ENCODE measurements around the gene PPP1R3E. TPM values are rescaled to one million over a fixed set of nuclear protein-coding genes. Genes with fewer than 3 reads are reported as not detected.
A peak's percentile ranks its signal among the peaks of the same experiment; 100 is the strongest.
"Not testable (repeated sequence)": the region's sequence is repeated elsewhere in the genome, so short reads cannot be mapped to it uniquely, and the experiment has no call there.

Gene PPP1R3E
- total RNA-seq, 1 donor from 2014 or later, result 6.2 TPM

GRCh38 chr14:23300687-23301223, 1.9 kb downstream of the PPP1R3E start:
- no peak for DNase-seq (ENCODE audit: low spot score)
- intact Hi-C loops (cut with DNase I), result loop anchor here (2.0 to 10.0 kb wide), 3 partner anchors 14 to 257 kb away; partner anchors contain the start of genes ACIN1, C14orf119, HOMEZ and THTPA

- intact Hi-C loops (cut with DNase I), result loop anchor here (2.0 to 10.0 kb wide), 3 partner anchors 13 to 257 kb away; partner anchors contain the start of genes ACIN1, C14orf119, HOMEZ and THTPA
- no peak for DNase-seq (ENCODE audit: low spot score)
Observed at GRCh38 chr14:23299986-23300686, 2.5 kb downstream of the PPP1R3E start.

GRCh38 chr14:23299211-23299957, 3.3 kb downstream of the PPP1R3E start:
- intact Hi-C loops (cut with DNase I), result no loop called here
- no peak for DNase-seq (ENCODE audit: low spot score)

- intact Hi-C loops (cut with DNase I), result no loop called here
- no peak for DNase-seq (ENCODE audit: low spot score)
Observed at GRCh38 chr14:23297611-23298277, 4.9 kb downstream of the PPP1R3E start.

GRCh38 chr14:23297096-23297495, 5.6 kb downstream of the PPP1R3E start:
- intact Hi-C loops (cut with DNase I), result no loop called here

GRCh38 chr14:23296012-23296777, 6.5 kb downstream of the PPP1R3E start:
- DNase-seq (ENCODE audit: low spot score), result no peak
- intact Hi-C loops (cut with DNase I), result no loop called here

More at GRCh38 chr14:23297096-23297495, 5.6 kb downstream of the PPP1R3E start:
- no peak for DNase-seq (ENCODE audit: low spot score)

- intact Hi-C loops (cut with DNase I), result no loop called here
- no peak for DNase-seq (ENCODE audit: low spot score)
Observed at GRCh38 chr14:23294734-23295561, 7.7 kb downstream of the PPP1R3E start.

GRCh38 chr14:23286902-23287479, 15.7 kb downstream of the PPP1R3E start:
- intact Hi-C loops (cut with DNase I), result loop anchor here (2.0 kb wide), 1 partner anchor 14 kb away; no protein-coding TSS in a partner anchor

GRCh38 chr14:23286020-23286901, 16.4 kb downstream of the PPP1R3E start, which contains the start of gene HOMEZ:
TSS of gene HOMEZ (minus strand) at chr14:23286132. CDS start at chr14:23285952, 180 bp downstream.
- intact Hi-C loops (cut with DNase I), result loop anchor here (2.0 kb wide), 1 partner anchor 15 kb away; no protein-coding TSS in a partner anchor
- DNase-seq (ENCODE audit: low spot score), result peak; percentile 99

More at GRCh38 chr14:23286902-23287479, 15.7 kb downstream of the PPP1R3E start:
- DNase-seq (ENCODE audit: low spot score), result no peak

- no peak for DNase-seq (ENCODE audit: low spot score)
- intact Hi-C loops (cut with DNase I), result loop anchor here (2.0 kb wide), 1 partner anchor 15 kb away; no protein-coding TSS in a partner anchor
Observed at GRCh38 chr14:23285530-23286019, 17.1 kb downstream of the PPP1R3E start.

GRCh38 chr14:23284654-23285529, 17.8 kb downstream of the PPP1R3E start:
- DNase-seq (ENCODE audit: low spot score), result no peak
- intact Hi-C loops (cut with DNase I), result no loop called here

- DNase-seq (ENCODE audit: low spot score), result no peak
- intact Hi-C loops (cut with DNase I), result no loop called here
Observed at GRCh38 chr14:23281247-23281646, 21.4 kb downstream of the PPP1R3E start.

- intact Hi-C loops (cut with DNase I); DNase-seq (ENCODE audit: low spot score): not testable (repeated sequence)
Observed at GRCh38 chr14:23277928-23278327, 24.7 kb downstream of the PPP1R3E start.

GRCh38 chr14:23277189-23277588, 25.5 kb downstream of the PPP1R3E start:
- intact Hi-C loops (cut with DNase I), result no loop called here
- DNase-seq (ENCODE audit: low spot score), result no peak

- intact Hi-C loops (cut with DNase I), result no loop called here
- no peak for DNase-seq (ENCODE audit: low spot score)
Observed at GRCh38 chr14:23275412-23275811, 27.2 kb downstream of the PPP1R3E start.

Data from cardiac septum (tissue), 1 donor.